HG02973 (cell line): ENCODE measurements around the gene HMGB1.

Source experiments
- ATAC-seq: cut with Tn5 transposase; IDR thresholded peaks from one replicate; pipeline ENCODE4 v1.9.1; 2021; ENCODE audit warnings: moderate library complexity; ENCODE audit not compliant: unreplicated experiment

HMGB1 gene

GRCh38 chr13:30465593-30466357, at the start of gene HMGB1:
Gene HMGB1 (minus strand): TSS chr13:30465936. CDS start chr13:30463680, 2,256 bp downstream.
- ATAC-seq: peak; percentile 82

GRCh38 chr13:30510811-30511371, 45.2 kb upstream of the HMGB1 start:
- ATAC-seq: no peak

DNA sequence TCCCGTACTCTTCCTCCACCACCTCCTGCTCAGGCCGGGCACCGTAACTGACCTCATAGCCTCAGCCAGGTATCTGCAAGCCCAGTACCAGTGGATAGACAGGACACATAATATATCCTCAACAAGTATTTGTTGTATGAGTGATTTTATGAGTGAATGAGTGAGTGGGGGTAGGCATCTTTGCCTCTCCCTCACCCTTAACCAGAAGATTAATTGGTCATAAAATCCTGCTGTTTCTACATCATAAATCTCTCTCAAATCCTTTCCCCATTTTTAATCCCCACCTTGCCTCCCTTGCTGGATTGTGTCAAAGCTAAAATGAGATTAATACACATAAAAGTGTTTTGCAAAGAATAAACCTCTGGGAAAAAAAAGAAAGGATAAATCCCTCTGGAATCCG, 44.4 kb upstream of the HMGB1 start:
- no peak for ATAC-seq

GRCh38 chr13:30509254-30510050, 43.7 kb upstream of the HMGB1 start:
- ATAC-seq: no peak

GRCh38 chr13:30504081-30504480, 38.3 kb upstream of the HMGB1 start:
- peak; percentile 83 for ATAC-seq

GRCh38 chr13:30502237-30502636, 36.5 kb upstream of the HMGB1 start:
- no peak for ATAC-seq

DNA sequence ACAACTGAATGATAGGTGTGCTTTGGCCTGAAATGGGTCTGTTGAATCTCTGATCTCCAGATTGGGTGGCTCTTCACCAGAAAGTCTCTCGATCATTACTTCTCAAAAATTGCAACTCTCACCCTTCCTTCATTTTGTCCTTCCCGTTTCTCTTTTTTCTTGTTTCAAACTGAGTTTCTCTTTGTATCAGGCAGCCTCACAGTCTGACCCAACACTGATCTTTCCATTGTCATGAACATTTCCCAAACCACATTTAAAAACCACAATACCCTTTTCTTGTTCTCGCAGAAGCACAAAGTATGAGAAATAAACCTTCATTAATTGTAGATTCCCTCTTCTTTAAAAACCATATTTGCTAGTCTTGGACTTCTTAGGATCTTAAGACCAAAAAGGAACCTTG, 33.6 kb upstream of the HMGB1 start:
- ATAC-seq: no peak

- no peak for ATAC-seq
Observed at GRCh38 chr13:30496147-30496546, 30.4 kb upstream of the HMGB1 start.

DNA sequence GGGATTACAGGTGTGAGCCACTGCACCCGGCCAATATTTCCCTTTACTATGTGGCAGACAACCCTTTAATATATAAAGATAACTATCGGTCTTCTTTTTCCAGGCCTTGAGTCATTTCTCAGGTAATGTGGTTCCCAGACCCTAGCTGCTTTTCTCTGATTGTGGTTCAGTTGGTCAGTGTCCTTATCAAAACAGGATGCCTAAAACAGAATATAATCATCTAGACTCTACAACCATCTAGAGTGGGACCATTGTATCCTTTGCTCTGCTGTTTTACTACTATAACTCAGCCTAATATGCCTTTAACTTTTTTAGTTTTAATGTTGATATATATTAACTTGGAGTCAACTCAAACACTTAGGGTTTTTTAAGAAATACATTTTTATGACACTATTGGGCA, 30.0 kb upstream of the HMGB1 start:
- no peak for ATAC-seq

DNA sequence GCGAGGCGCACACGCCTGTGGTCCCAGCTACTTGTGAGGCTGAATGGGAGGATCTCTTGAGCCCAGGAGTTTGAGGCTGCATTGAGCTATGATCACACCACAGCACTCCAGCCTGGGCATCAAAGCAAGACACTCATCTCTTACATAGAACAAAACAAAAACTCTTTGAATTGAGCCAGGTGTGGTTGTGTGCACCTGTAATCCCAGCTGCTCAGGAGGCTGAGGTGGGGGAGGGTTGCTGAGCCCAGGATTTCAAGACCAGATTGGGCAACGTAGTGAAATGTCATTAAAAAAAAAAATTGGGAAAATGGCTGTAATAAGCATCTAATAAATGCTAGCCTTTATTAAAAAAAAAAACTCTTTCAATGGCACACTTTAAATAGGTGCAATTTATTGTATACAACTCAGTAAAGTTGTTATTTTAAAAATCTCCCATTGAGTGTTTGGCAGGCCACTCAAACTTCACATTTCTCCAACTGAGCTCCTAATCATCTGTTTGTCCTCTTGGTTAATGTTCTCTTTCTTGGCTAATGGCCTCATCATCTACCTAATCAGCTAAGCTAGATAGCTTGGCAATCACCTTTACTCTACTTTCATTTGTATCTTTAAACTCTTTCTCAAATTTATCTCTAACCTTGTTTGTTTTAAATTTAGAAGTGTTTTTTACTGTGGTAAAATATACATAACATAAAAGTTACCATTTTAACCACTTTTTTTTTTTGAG, 28.1 kb upstream of the HMGB1 start:
- no peak for ATAC-seq

GRCh38 chr13:30487075-30487470, 21.3 kb upstream of the HMGB1 start:
- no peak for ATAC-seq

DNA sequence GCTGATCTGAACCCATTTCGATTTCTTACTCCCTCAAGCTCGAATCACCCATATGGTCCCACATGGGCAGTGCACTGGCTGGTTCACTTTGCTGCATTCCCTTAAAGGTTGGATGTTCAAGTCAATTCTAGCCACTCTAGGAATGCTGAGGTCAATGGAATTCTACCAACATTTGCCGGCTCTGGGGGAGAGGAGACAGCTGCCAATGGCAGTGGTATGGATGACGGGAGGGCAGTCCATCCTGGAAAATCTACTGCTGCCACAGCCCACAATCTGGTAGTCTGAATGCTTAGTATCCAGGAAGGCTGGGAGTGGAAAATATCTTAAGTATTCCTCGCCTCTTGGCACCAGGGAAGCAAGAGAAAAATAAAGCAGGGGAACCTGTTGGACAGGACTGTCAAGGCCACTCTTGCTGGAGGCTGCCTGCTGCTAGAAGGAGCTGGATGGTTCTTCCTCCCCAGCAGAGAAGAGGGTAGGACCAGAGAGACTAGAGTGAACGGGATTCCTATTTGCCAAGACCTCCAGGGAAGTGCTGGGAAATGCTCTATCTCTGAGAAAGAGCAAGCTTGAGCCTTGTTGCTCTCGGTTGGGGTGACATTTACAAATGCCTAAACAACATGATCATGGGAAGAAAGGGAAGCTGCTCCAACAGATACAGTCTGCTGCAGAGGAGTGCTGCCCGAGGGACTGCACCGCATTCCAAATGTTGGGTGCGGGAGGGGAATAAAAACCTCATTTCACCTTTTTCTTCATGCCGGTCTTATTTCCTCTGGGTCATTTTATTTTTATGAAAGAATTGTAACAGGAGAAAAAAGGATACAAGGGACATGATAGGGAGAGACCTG, 20.7 kb upstream of the HMGB1 start:
- no peak for ATAC-seq

DNA sequence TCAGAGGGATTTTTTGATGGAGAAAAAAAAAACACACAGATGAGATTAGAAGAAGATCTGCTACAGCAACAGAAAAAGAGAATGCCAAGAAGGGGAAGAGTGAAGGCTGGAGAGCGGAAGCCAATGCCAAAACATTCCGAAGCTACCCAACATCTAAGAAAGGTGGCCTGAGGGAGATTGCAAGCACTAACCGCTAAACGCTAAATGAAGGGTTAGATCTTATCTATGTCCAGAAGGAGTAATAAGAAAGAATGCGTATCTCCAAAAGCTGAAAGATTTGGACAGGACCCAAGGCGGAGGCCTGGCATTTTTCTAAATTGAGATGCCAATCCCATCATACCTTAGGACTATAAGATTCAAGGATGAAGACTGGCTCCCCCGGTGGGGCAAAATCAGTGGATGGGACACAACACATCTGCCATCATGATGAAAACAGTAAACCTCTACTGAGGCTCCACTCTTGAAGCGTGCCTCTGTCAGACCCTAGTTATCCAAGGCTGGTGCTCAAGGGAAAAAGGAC, 15.6 kb upstream of the HMGB1 start:
- no peak for ATAC-seq

DNA sequence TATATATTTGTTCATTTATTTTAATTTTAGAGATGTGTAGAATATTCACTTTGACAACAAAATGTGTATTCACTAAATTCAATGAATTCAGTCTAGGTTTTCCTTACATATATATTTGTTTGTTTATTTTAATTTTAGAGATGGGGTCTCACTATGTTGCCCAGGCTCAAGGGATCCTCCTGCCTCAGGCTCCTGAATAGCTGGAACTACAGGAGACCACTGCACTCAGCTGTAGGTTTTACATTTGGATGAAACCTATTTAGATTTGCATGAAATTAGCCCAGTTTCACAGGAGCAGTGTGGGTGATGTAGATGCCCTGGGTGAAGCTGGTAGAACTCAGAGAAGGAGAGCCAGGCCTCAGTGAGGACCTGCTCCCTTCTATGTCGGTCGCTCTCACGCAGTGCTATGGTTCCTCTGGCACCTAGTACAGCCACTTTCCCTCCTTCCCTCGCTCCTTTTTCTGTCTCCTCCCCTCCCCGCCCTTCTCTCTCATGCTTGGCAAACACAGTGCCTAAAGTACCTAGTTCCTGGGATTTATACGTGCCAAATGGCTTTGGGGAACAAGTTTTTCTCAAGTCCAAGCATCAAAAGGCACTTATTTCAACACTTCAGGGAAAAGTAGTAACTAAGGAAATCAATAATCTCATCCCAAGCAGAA, 14.7 kb upstream of the HMGB1 start:
- ATAC-seq: no peak

- ATAC-seq: no peak
Observed at GRCh38 chr13:30479883-30480219, 14.1 kb upstream of the HMGB1 start.

GRCh38 chr13:30479154-30479882, 13.6 kb upstream of the HMGB1 start:
- ATAC-seq: no peak

GRCh38 chr13:30477346-30478195, 11.8 kb upstream of the HMGB1 start:
- peak; percentile 85 for ATAC-seq

DNA sequence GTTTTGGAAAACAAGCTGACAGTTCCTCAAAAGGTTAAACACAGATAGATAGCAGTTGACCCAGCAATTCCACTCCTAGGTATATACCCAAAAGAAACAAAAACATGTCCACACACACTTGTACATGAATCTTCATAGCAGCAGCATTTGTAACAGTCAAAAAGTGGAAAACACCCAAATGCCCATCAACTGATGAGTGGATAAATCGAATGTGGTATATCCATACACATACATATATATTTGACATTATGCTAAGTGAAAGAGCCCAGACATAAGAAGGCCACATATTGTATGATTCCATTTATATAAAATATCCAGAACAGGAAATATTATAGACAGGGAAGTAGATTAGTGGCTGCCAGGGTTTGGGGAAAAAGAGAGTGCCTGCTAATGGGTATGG, 7.9 kb upstream of the HMGB1 start:
- no peak for ATAC-seq
